HL-60 (cell line): ENCODE measurements around the gene HDAC8.
"Not testable (repeated sequence)": the region's sequence is repeated elsewhere in the genome, so short reads cannot be mapped to it uniquely, and the experiment has no call there.

Source experiments
- DNase-seq, 2 experiments: peaks; one replicate each; pipeline ENCODE4 v3.0.0-alpha.2; 2010 to 2020; ENCODE audit warnings: low read depth in 1 of 2, low spot score in 1 of 2
- H3K27ac ChIP-seq: fragments of 250-450 bp; sonication (Bioruptor Pico); replicated peaks from 2 replicates; pipeline ENCODE4 v1.5.1; 2020; ENCODE audit warnings: mild to moderate bottlenecking, moderate library complexity
- H3K27me3 ChIP-seq: fragments of 250-450 bp; sonication (Bioruptor Pico); 2 replicates; pipeline ENCODE4 v1.5.1; 2021; ENCODE audit warnings: mild to moderate bottlenecking, moderate library complexity; ENCODE audit not compliant: insufficient read depth, poor library complexity, severe bottlenecking
- H3K4me3 ChIP-seq: replicated peaks from 2 replicates; pipeline ENCODE4 v1.5.1; 2011; ENCODE audit warnings: mild to moderate bottlenecking, control low read depth, low read length; ENCODE audit not compliant: insufficient read depth
- GABPA ChIP-seq: IDR thresholded peaks from 2 replicates; pipeline ENCODE4 v1.6.1; 2012; ENCODE audit warnings: low read depth
- POLR2AphosphoS5 ChIP-seq: IDR thresholded peaks from 2 replicates; pipeline ENCODE4 v1.6.1; 2012; ENCODE audit warnings: low read depth
- SPI1 ChIP-seq: IDR thresholded peaks from 2 replicates; pipeline ENCODE4 v1.6.1; 2012; ENCODE audit warnings: low read depth, mild to moderate bottlenecking, borderline replicate concordance
- TF ChIP-seq, protein P1 (sequence below): IDR thresholded peaks from one replicate; pipeline ENCODE4 v1.5.1; 2011; ENCODE audit warnings: low read length, control low read depth, inconsistent platforms; ENCODE audit not compliant: insufficient read depth
- TF ChIP-seq, protein P2 (sequence below): IDR thresholded peaks from 2 replicates; pipeline ENCODE4 v1.6.1; 2012; ENCODE audit warnings: low read depth; ENCODE audit not compliant: insufficient replicate concordance

HDAC8 gene

DNA sequence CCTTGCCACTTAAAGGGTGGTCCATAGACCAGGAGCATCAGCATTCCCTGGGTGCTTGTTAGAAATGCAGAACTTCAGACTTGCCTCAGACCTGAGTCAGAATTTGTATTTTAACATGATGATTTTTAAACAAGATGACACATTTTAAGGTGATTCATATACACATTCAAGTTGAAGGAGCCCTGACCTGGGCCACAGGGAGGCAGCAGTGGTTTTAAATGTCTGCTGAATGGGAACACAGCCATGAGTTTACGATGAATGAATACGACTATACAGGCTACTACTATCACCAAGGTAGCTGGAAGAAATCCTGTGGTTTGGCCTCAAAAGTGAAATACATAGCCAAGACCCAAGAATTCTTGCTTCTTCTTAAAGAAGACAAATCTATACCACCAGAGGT is 2.9 kb downstream of the HDAC8 start:
- no peak for DNase-seq
- Histone ChIP-seq H3K27me3 (no peaks in the 10 kb centered on the region), H3K27ac (no peak overlapping the region), H3K4me3 (no peak overlapping the region)
- TF ChIP-seq SPI1 (no peak), GABPA (no peak), POLR2AphosphoS5 (no peak)
- TF ChIP-seq, protein P1, sequence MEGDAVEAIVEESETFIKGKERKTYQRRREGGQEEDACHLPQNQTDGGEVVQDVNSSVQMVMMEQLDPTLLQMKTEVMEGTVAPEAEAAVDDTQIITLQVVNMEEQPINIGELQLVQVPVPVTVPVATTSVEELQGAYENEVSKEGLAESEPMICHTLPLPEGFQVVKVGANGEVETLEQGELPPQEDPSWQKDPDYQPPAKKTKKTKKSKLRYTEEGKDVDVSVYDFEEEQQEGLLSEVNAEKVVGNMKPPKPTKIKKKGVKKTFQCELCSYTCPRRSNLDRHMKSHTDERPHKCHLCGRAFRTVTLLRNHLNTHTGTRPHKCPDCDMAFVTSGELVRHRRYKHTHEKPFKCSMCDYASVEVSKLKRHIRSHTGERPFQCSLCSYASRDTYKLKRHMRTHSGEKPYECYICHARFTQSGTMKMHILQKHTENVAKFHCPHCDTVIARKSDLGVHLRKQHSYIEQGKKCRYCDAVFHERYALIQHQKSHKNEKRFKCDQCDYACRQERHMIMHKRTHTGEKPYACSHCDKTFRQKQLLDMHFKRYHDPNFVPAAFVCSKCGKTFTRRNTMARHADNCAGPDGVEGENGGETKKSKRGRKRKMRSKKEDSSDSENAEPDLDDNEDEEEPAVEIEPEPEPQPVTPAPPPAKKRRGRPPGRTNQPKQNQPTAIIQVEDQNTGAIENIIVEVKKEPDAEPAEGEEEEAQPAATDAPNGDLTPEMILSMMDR: no peak
- TF ChIP-seq, protein P2, sequence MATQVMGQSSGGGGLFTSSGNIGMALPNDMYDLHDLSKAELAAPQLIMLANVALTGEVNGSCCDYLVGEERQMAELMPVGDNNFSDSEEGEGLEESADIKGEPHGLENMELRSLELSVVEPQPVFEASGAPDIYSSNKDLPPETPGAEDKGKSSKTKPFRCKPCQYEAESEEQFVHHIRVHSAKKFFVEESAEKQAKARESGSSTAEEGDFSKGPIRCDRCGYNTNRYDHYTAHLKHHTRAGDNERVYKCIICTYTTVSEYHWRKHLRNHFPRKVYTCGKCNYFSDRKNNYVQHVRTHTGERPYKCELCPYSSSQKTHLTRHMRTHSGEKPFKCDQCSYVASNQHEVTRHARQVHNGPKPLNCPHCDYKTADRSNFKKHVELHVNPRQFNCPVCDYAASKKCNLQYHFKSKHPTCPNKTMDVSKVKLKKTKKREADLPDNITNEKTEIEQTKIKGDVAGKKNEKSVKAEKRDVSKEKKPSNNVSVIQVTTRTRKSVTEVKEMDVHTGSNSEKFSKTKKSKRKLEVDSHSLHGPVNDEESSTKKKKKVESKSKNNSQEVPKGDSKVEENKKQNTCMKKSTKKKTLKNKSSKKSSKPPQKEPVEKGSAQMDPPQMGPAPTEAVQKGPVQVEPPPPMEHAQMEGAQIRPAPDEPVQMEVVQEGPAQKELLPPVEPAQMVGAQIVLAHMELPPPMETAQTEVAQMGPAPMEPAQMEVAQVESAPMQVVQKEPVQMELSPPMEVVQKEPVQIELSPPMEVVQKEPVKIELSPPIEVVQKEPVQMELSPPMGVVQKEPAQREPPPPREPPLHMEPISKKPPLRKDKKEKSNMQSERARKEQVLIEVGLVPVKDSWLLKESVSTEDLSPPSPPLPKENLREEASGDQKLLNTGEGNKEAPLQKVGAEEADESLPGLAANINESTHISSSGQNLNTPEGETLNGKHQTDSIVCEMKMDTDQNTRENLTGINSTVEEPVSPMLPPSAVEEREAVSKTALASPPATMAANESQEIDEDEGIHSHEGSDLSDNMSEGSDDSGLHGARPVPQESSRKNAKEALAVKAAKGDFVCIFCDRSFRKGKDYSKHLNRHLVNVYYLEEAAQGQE: no peak

DNA sequence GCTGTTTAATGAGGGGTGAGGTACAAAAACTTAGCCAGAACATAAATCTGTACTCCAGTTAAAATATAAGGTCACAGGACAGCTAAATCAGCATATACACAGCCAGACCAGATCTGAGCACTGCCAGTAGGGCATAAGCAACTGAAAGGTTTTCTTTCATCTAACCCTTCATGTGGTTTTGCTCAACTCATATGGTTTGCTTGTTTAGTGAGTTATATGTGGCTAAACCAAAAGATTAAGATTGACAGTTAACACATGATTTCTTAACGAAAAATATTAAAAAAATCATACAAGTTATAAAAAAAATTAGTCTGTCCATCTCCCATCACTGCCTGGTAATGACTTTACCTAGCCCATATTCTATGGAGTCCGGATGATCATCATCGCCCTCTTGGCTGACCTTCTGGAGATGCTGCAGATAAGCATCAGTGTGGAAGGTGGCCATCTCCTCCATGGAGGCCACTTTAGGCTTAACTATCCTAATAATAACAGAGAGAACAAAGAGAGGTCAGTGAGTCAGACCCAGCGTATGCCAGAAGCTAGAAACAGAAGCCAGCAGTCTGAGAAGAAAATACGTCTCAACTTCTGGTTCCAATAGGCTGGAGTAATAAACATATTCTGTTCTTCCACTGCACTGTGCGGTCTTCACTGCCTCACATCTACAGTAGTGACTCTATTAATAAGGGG is 4.1 kb downstream of the HDAC8 start:
- no peaks in the 10 kb centered on the region for H3K27me3 ChIP-seq
- TF ChIP-seq, protein P1: no peak
- no peak overlapping the region for H3K4me3 ChIP-seq
- H3K27ac ChIP-seq: no peak overlapping the region
- DNase-seq: no peak

DNA sequence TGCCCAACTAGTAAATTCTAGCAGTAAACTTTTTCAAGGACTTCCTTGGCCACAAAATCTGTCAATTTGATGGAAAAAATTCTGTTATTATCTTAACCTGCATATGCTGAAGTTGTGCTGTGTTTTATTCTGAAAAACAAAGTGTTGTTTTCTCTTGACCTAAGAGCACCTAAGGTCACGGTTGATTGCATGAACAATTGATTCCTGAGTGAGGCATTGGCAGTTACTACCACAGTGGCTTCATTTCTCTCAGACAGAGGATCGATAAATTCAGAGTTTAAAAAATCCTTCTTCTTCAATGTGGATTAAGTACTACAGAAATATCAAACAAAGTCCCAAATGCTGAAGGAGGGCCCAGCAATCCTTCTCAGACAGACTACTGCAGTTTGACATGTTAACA is 6.2 kb downstream of the HDAC8 start:
- Histone ChIP-seq H3K4me3 (no peak overlapping the region), H3K27me3 (no peaks in the 10 kb centered on the region), H3K27ac (no peak overlapping the region)
- TF ChIP-seq, protein P2: no peak
- no peak for TF ChIP-seq POLR2AphosphoS5
- TF ChIP-seq, protein P1: no peak
- TF ChIP-seq GABPA: no peak
- TF ChIP-seq SPI1: no peak
- no peak for DNase-seq

DNA sequence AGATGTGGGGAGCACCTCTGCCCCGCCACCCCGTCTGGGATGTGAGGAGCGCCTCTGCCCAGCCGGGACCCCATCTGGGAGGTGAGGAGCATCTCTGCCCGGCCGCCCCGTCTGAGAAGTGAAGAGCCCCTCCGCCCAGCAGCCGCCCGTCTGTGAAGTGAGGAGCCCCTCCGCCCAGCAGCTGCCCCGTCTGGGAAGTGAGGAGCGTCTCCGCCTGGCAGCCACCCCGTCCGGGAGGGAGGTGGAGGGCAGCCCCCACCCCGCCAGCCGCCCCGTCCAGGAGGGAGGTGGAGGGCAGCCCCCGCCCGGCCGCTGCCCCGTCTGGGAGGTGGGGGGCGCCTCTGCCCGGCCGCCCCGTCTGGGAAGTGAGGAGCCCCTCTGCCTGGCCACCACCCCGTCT is 13.0 kb downstream of the HDAC8 start:
- not testable (repeated sequence) for DNase-seq, H3K4me3 ChIP-seq, H3K27me3 ChIP-seq, H3K27ac ChIP-seq
